Measurements from ENCODE around the gene PRKAR1A. TPM values are rescaled to one million over a fixed set of nuclear protein-coding genes. Genes with fewer than 3 reads are reported as not detected.
A peak's percentile ranks its signal among the peaks of the same experiment; 100 is the strongest.

Gene PRKAR1A
- total RNA-seq, 1 donor, result 260 TPM

DNA sequence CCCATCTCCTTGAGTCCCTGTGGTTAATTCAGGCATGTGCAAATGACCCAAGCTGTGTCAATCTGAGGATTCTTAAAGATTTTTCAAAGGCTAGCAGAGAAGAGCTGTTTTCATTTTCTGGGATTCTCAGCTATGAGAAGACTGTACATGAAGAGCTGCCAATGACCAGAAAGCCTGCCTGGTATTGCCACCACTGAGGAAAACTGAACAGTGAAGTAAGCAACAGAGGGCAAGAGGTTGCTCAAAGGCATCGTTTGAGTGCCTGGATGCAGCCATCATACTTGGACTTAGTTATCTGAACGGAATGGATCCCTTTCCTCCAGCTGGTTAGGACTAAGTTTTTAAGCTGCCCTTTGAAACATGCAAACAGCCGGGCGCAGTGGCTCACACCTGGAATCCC, 50.5 kb downstream of the PRKAR1A start:
- no peak for DNase-seq (ENCODE audit: low read depth)
- H3K4me3 ChIP-seq (ENCODE audit: low read depth, low read length), result no peak overlapping the region
- TF ChIP-seq, protein P1, sequence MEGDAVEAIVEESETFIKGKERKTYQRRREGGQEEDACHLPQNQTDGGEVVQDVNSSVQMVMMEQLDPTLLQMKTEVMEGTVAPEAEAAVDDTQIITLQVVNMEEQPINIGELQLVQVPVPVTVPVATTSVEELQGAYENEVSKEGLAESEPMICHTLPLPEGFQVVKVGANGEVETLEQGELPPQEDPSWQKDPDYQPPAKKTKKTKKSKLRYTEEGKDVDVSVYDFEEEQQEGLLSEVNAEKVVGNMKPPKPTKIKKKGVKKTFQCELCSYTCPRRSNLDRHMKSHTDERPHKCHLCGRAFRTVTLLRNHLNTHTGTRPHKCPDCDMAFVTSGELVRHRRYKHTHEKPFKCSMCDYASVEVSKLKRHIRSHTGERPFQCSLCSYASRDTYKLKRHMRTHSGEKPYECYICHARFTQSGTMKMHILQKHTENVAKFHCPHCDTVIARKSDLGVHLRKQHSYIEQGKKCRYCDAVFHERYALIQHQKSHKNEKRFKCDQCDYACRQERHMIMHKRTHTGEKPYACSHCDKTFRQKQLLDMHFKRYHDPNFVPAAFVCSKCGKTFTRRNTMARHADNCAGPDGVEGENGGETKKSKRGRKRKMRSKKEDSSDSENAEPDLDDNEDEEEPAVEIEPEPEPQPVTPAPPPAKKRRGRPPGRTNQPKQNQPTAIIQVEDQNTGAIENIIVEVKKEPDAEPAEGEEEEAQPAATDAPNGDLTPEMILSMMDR (IDR thresholded peaks at IDR 0.05; ENCODE audit: insufficient read depth, low read depth, low read length), result no peak

DNA sequence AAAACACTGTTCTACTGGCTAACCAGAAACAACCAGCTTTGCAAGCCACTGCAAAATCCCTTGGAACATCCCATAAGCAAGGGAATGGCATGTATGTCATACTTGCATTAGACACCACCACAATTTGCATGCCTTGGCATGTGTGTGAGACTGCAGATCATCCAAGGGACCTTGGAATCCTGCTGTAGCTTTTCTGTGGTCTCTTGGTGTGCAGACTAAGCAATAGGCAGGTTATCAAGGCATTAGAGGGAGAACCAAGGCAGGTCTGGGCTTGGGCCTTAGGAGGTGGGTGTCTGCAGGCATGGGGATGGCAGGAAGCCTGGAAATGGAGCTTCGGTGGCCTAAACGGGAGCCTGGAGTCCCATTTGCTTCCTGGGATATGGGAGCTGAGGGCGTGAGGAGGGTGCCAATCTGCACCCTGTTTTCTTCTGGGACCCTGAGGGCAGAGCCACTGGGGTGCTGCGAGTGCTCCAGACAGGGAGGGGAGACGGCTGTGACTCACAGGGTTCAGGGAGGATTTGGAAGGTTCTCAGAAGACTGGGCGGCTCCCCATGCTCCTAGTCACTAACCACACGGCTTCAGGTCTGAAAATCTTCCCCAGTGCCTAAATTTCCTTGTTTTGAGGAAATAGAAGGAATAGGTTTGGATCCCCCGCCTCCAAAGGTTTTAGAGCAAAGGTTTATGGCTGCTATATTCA, 52.3 kb downstream of the PRKAR1A start:
- DNase-seq (ENCODE audit: low read depth), result no peak
- H3K4me3 ChIP-seq (ENCODE audit: low read depth, low read length), result no peak overlapping the region
- TF ChIP-seq, protein P1 (IDR thresholded peaks at IDR 0.05; ENCODE audit: insufficient read depth, low read depth, low read length), result no peak

DNA sequence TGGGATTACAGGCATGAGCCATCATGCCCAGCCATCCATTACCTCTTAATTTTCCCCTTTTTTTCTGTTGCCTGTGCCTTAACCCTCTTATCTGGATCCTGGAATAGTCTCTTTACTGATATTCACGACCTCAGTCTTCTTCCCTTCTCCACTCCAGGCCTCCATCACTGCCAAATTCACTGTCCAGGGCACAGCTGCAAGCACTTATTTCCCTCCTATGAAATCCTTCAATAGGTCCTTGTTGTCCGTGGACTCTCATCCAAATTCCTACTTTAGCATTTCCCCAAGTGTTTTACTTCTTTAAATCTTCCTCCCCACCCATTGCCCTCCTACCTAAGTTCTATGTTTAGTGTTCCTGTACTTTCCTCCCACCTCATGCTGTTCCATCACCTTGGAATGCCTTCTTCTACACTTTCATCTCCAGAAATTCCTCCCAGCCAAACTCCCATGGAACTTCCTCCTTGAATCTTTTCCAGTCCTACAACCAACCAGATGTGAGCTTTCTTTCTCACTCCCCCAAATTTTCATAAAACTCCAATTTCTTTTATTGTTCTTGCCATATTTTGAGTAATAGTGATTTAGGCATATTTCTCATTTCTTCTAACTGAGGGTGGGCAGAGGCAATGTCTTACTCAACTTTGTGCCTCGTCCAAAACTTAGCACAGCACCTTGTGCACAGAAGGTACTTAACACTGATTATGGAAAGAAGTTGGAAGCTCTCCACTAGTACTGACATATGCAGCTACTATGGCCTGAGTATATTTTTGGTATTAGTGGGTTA, 53.6 kb downstream of the PRKAR1A start:
- DNase-seq (ENCODE audit: low read depth), result no peak
- H3K4me3 ChIP-seq (ENCODE audit: low read depth, low read length), result no peak overlapping the region
- TF ChIP-seq, protein P1 (IDR thresholded peaks at IDR 0.05; ENCODE audit: insufficient read depth, low read depth, low read length), result no peak

DNA sequence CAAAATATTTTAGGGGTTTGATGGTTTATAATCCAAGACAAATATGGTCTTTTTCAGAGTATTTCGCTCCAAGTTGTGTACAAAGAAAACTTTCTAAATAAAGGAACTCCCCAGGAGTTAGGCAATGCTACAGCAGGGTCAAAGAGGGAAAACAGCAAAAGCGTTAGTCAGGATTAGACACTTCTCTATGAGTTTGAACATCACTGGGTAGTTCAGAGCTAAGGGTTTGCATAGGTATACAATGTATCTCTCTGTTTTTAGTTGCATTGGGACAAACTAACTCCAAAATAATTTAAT, 54.2 kb downstream of the PRKAR1A start:
- TF ChIP-seq, protein P1 (IDR thresholded peaks at IDR 0.05; ENCODE audit: insufficient read depth, low read depth, low read length), result no peak
- DNase-seq (ENCODE audit: low read depth), result peak; percentile 68

DNA sequence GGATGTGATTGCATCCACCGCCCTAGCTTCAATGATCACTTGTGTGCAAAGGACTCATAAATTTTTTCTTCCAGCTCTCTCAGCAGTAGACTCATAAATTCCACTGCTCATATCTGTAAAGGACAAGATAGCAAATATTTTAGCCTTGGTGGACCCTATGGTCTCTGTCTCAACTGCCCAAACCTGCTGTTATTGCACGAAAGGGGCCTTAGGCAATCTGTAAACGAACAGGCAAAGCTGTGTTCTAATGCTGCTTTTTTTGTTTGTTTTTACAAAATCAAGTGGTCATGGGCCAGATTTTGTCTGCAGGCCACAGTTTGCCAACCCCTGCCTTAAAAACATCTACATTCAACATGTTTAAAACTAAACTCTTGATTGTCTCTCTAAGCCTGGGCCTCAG, 54.8 kb downstream of the PRKAR1A start:
- TF ChIP-seq, protein P1 (IDR thresholded peaks at IDR 0.05; ENCODE audit: insufficient read depth, low read depth, low read length), result no peak
- peak; percentile 88 for DNase-seq (ENCODE audit: low read depth)

More for the DNA sequence above, 54.2 kb downstream of the PRKAR1A start:
- H3K4me3 ChIP-seq (ENCODE audit: low read depth, low read length), result no peak overlapping the region

DNA sequence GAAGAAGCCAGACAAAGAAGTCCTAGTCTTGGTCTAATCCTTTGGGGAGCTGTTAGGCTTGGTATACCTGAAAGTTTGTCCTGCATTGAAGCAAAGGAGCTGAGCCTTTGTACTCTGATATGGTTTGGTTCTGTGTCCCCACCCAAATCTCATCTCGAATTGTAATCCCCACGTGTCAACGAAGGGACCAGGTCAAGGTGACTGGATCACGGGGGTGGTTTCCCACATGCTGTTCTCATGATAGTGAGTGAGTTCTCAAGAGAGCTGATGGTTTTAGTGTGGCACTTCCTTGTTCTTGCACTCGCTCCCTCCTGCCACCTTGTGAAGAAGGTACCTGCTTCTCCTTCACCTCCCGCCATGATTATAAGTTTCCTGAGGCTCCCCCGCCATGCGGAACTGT, 55.4 kb downstream of the PRKAR1A start:
- H3K4me3 ChIP-seq (ENCODE audit: low read depth, low read length), result no peak overlapping the region
- TF ChIP-seq, protein P1 (IDR thresholded peaks at IDR 0.05; ENCODE audit: insufficient read depth, low read depth, low read length), result no peak
- DNase-seq (ENCODE audit: low read depth), result no peak

More for the DNA sequence above, 54.8 kb downstream of the PRKAR1A start:
- H3K4me3 ChIP-seq (ENCODE audit: low read depth, low read length), result no peak overlapping the region
